ENCODE measurements around the gene RXFP2. TPM values are rescaled to one million over a fixed set of nuclear protein-coding genes. Genes with fewer than 3 reads are reported as not detected.

RXFP2 gene
- total and polyA plus RNA-seq, 2 donors from 2014 or later: 0.09 TPM; not detected in 1

DNA sequence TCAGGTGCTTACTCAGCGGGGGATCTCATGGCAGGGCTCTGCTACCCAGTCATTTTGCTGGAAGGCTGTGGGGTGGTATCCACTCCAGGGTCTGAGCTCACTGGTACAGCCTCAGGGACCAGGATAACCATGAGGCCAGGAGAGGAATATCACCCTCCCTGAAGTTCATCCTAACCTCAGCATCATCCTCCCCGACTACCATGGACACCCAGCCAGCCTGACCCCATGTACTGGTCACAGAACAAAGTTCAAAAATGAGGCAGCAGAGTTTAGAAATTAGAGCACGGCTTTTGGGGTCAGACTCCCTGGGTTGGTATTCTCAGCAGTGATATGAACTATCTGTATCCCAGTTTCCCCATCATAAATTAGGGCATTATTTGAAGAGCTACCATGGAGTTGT, 35.5 kb upstream of the RXFP2 start:
- no peak overlapping the region for H3K27ac ChIP-seq (ENCODE audit: low read depth in 2 of 2, low read length in 2 of 2)
- no peaks in the 10 kb centered on the region for H3K27me3 ChIP-seq (ENCODE audit: control insufficient read depth, insufficient read depth, low read length)
- no peak overlapping the region for H3K4me3 ChIP-seq (ENCODE audit: low read length in 3 of 3)
- H3K9ac ChIP-seq (ENCODE audit: low read length in 3 of 3): no peak overlapping the region
- TF ChIP-seq, protein P1, sequence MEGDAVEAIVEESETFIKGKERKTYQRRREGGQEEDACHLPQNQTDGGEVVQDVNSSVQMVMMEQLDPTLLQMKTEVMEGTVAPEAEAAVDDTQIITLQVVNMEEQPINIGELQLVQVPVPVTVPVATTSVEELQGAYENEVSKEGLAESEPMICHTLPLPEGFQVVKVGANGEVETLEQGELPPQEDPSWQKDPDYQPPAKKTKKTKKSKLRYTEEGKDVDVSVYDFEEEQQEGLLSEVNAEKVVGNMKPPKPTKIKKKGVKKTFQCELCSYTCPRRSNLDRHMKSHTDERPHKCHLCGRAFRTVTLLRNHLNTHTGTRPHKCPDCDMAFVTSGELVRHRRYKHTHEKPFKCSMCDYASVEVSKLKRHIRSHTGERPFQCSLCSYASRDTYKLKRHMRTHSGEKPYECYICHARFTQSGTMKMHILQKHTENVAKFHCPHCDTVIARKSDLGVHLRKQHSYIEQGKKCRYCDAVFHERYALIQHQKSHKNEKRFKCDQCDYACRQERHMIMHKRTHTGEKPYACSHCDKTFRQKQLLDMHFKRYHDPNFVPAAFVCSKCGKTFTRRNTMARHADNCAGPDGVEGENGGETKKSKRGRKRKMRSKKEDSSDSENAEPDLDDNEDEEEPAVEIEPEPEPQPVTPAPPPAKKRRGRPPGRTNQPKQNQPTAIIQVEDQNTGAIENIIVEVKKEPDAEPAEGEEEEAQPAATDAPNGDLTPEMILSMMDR (IDR thresholded peaks at IDR 0.05; ENCODE audit: borderline replicate concordance, extremely low read depth, insufficient read depth): no peak
- intact Hi-C loops (cut with DNase I): no loop called here
- no peaks in the 10 kb centered on the region for H3K9me3 ChIP-seq (ENCODE audit: control insufficient read depth in 2 of 3, insufficient read depth in 1 of 3, low read length in 3 of 3)
- no peaks in the 10 kb centered on the region for H3K4me1 ChIP-seq (ENCODE audit: control insufficient read depth in 2 of 3, insufficient read depth in 2 of 3, low read depth in 1 of 3, low read length in 3 of 3)
- no peaks in the 10 kb centered on the region for H3K36me3 ChIP-seq (ENCODE audit: control insufficient read depth in 2 of 3, insufficient read depth in 3 of 3, low read length in 3 of 3)
- no peak for FAIRE-seq
- DNase-seq: no peak

DNA sequence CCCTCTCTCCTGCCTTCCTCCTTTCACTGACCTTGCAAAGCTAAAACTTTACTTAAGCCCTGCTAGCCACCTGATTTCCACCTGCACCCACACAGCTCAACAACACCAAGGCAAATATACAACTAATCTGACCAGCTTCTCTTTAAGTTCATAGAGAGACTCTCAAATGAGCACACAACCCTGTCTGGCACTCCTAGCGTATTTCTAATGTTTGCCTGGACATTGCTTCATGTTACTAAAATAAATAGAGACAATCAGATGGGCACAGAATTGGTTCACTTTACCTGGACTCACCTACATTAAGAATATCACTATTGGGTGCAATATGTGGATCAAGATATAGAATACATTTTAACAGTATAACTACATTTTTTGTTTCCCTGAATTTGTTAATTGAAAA, 33.2 kb upstream of the RXFP2 start:
- Histone ChIP-seq H3K4me1 (ENCODE audit: control insufficient read depth in 2 of 3, insufficient read depth in 2 of 3, low read depth in 1 of 3, low read length in 3 of 3) (no peaks in the 10 kb centered on the region), H3K9me3 (ENCODE audit: control insufficient read depth in 2 of 3, insufficient read depth in 1 of 3, low read length in 3 of 3) (no peaks in the 10 kb centered on the region), H3K9ac (ENCODE audit: low read length in 3 of 3) (no peak overlapping the region), H3K4me3 (ENCODE audit: low read length in 3 of 3) (no peak overlapping the region), H3K36me3 (ENCODE audit: control insufficient read depth in 2 of 3, insufficient read depth in 3 of 3, low read length in 3 of 3) (no peaks in the 10 kb centered on the region), H3K27me3 (ENCODE audit: control insufficient read depth, insufficient read depth, low read length) (no peaks in the 10 kb centered on the region), H3K27ac (ENCODE audit: low read depth in 2 of 2, low read length in 2 of 2) (no peak overlapping the region)
- FAIRE-seq (no peak), DNase-seq (no peak)
- intact Hi-C loops (cut with DNase I): no loop called here
- TF ChIP-seq, protein P1 (IDR thresholded peaks at IDR 0.05; ENCODE audit: borderline replicate concordance, extremely low read depth, insufficient read depth): no peak

DNA sequence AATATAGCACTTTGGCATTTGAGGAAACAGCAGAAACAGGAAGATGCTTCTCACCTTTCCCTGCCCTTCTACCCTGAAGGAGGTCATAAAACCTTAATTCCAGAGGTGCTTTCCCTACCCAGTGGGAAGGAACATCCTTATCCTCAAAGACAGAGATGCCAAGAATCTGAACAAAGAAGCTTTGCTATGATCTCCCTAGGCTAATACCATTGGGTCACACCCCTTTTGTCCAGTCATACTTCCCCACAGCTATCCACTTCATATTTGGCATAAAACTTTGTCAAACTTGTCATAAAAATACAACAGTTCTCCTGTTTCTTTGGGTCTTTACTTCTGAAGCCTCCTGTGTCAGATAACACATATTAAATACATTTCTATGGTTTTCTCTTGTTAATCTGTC, 21.7 kb upstream of the RXFP2 start:
- H3K9ac ChIP-seq (ENCODE audit: low read length in 3 of 3): no peak overlapping the region
- H3K9me3 ChIP-seq (ENCODE audit: control insufficient read depth in 2 of 3, insufficient read depth in 1 of 3, low read length in 3 of 3): no peaks in the 10 kb centered on the region
- no peaks in the 10 kb centered on the region for H3K27me3 ChIP-seq (ENCODE audit: control insufficient read depth, insufficient read depth, low read length)
- no peak overlapping the region for H3K4me3 ChIP-seq (ENCODE audit: low read length in 3 of 3)
- no peaks in the 10 kb centered on the region for H3K36me3 ChIP-seq (ENCODE audit: control insufficient read depth in 2 of 3, insufficient read depth in 3 of 3, low read length in 3 of 3)
- FAIRE-seq (no peak), DNase-seq (no peak)
- H3K27ac ChIP-seq (ENCODE audit: low read depth in 2 of 2, low read length in 2 of 2): no peak overlapping the region
- no peaks in the 10 kb centered on the region for H3K4me1 ChIP-seq (ENCODE audit: control insufficient read depth in 2 of 3, insufficient read depth in 2 of 3, low read depth in 1 of 3, low read length in 3 of 3)
- intact Hi-C loops (cut with DNase I): no loop called here
- TF ChIP-seq, protein P1 (IDR thresholded peaks at IDR 0.05; ENCODE audit: borderline replicate concordance, extremely low read depth, insufficient read depth): no peak

DNA sequence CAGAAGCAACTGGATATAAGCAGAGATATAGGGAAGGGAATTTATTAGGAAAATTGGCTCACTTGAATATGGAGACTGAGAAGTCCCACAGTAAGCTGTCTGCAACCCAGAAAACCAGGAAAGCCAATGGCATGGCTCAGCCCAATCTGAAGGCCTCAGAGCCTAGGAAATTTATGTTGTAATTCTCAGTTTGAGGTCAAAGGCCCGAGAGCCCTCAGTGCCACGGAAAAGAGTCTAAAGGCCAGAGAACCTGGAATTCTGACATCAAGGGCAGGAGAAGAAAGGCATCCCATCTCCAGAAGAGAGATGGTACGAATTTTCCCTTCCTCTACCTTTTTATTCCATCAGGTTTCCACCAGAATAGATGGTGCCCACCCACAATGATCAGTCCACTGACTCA, 20.1 kb upstream of the RXFP2 start:
- TF ChIP-seq, protein P1 (IDR thresholded peaks at IDR 0.05; ENCODE audit: borderline replicate concordance, extremely low read depth, insufficient read depth): no peak
- Histone ChIP-seq H3K9me3 (ENCODE audit: control insufficient read depth in 2 of 3, insufficient read depth in 1 of 3, low read length in 3 of 3) (no peaks in the 10 kb centered on the region), H3K27me3 (ENCODE audit: control insufficient read depth, insufficient read depth, low read length) (no peaks in the 10 kb centered on the region), H3K9ac (ENCODE audit: low read length in 3 of 3) (no peak overlapping the region), H3K36me3 (ENCODE audit: control insufficient read depth in 2 of 3, insufficient read depth in 3 of 3, low read length in 3 of 3) (no peaks in the 10 kb centered on the region), H3K4me1 (ENCODE audit: control insufficient read depth in 2 of 3, insufficient read depth in 2 of 3, low read depth in 1 of 3, low read length in 3 of 3) (no peaks in the 10 kb centered on the region), H3K27ac (ENCODE audit: low read depth in 2 of 2, low read length in 2 of 2) (no peak overlapping the region), H3K4me3 (ENCODE audit: low read length in 3 of 3) (no peak overlapping the region)
- DNase-seq: no peak
- intact Hi-C loops (cut with DNase I): no loop called here
- FAIRE-seq: no peak

Data from kidney (tissue), 14 donors.